ENCODE results near the gene NLRP8.
"Not testable (repeated sequence)": the region's sequence is repeated elsewhere in the genome, so short reads cannot be mapped to it uniquely, and the experiment has no call there.

Gene NLRP8

DNA sequence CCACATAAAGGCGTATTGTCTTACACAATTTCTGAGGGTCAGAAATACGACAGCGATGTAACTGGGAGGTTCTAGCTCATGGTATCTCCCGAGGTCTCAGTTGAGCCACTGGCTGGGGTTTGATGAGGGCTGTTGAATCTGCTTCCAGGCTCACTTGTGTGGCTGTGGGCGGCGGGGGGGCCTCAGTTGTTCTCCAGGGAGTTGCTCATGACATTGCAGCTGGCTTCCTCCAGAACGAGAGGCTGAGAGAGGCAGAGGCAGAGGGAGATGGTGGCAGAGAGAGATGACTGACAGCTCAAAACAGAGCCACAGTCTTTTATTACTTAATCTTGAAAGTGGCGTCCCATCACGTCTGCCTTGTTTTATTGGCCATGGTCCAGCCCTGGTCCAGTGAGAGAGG is 32.8 kb downstream of the NLRP8 start:
- DNase-seq = no peak

- no peak for DNase-seq
These were observed 37.6 kb downstream of the NLRP8 start for GRCh38 chr19:55985254-55985653.

DNA sequence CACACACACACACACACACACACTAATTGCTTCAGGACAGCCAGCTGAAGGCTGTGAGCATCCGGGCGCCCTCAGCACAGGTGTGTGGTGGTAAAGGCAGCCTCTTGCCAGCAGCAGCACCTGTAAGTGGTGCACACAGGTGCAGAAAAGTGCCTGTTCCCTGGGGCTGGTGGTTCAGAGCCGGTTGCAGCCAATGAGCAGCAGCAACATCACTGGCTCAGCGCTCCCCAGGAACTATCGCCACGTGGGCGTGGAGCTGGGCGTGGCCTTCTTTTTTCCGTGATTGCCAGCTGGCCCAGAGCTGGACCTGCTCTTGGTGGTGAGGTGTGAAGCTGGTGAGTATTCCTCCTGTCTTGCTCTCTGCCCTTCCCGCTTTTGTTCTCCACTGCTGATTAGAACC is 38.9 kb downstream of the NLRP8 start, which contains the start of gene NLRP5:
NLRP5 (plus strand) TSS at position 289 of the 400 bp plus-strand sequence.
- no peak for DNase-seq

DNA sequence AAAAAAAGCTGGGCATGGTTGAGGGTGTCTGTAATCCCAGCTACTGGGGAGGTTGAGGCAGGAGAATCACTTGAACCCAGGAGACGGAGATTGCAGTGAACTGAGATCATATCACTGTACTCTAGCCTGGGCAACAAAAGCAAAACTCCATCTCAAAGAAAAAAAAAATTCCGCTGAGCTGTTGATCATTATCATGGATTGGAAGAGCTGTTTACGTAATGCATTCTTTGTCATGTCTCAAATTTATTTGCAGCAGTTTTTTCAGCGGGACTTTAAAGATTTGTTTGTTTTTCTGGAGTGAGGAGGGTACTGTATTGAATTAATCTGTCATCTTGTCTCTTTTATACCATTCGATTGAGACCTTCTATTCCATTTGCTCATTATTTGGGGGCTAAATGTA is 43.2 kb downstream of the NLRP8 start:
- no peak for DNase-seq

- no peak for DNase-seq
These were observed 45.9 kb downstream of the NLRP8 start for GRCh38 chr19:55993492-55993891.

DNA sequence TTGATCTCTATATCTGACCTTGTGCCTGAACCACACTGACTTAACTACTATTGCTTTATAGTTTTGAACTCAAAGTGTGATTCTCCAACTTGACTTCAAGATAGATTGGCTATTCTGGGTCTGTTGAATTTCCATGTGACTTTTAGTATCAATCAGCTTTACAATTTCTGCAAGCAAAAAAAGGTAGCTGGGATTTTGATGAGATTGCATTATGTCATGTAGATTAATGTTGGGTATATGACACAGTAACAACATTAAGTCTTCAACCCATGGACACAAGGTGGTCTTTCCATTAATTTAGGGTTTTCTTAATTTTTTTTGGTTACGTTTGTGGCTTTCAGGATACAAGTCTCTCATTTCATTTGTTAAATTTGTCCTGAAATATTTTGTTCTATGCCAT is 67.1 kb downstream of the NLRP8 start:
- no peak for DNase-seq

DNA sequence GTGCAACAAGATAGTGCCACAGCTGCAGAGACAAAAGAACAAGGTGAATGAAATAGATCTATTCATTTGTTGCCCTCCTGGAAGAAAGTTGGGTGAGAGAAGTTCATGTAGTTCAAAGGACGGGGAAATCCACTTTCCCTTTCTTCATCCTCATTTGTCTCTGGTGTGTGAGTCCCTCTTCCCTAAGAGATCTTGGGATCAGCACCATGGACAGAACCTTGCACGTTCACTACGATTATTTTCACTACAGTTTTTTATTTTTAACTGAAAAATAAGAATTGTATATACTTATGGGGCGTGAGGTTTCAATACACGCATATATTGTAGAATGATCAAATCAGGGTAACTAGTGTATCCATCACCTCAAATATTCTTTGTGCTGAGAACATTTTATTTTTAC is 68.1 kb downstream of the NLRP8 start:
- DNase-seq = no peak

- not testable (repeated sequence) for DNase-seq
These were observed 71.7 kb downstream of the NLRP8 start for GRCh38 chr19:56019325-56019724.

- DNase-seq = not testable (repeated sequence)
These were observed 72.8 kb downstream of the NLRP8 start for GRCh38 chr19:56020355-56020975.

GRCh38 chr19:56026769-56027168 is 79.1 kb downstream of the NLRP8 start:
- DNase-seq = no peak

All from activated CD4-positive, alpha-beta T cell treated with anti-CD3 and anti-CD28 coated beads, Interleukin-10, Interleukin-2, amounts not matched to agents 100 ng/mL and 50 ng/mL, durations not matched to agents 16 hours and 8 hours (primary cell).